NCI-H146 treated with DMSO at 0.1 percent for 48 hours (cell line): ENCODE results near the gene USP10.
A peak's percentile ranks its signal among the peaks of the same experiment; 100 is the strongest.

Experiments used
- DNase-seq: peaks from one replicate; lab custom pipeline; 2025; ENCODE audit not compliant: unreplicated experiment; lab: John Stamatoyannopoulos, UW

Gene USP10

DNA sequence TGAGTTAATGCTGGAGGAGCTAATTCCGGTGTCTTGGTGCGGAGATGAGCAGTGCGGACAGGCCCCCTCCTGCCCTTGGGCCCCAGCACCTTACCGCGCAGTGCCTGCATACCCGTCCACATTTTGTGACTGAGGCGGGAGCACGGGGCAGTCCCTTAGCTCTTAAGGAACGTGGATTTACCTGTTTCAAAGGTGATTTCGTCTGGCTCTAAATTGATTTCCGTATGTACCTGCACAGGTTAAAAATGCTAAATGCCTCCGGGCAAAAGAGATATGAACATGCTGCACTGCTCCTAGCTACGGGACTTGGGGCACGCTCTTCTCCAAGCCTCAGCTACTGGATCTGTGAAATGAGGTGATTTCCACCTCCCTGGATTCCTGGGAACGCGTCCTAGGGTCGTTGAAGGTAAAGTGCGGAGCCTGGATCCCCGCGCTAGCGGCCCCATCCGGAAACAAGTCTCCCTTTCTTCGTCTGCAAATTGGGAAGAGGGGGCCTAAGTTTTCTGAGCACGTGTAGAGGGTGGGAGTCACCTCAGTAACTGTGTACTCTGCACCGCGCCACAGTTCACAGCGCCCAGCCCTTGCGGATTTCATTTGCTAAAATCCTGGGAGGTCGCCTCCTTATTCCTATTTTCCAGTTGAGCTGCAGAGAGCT lies 119.3 kb downstream of the USP10 start:
- DNase-seq, result no peak

DNA sequence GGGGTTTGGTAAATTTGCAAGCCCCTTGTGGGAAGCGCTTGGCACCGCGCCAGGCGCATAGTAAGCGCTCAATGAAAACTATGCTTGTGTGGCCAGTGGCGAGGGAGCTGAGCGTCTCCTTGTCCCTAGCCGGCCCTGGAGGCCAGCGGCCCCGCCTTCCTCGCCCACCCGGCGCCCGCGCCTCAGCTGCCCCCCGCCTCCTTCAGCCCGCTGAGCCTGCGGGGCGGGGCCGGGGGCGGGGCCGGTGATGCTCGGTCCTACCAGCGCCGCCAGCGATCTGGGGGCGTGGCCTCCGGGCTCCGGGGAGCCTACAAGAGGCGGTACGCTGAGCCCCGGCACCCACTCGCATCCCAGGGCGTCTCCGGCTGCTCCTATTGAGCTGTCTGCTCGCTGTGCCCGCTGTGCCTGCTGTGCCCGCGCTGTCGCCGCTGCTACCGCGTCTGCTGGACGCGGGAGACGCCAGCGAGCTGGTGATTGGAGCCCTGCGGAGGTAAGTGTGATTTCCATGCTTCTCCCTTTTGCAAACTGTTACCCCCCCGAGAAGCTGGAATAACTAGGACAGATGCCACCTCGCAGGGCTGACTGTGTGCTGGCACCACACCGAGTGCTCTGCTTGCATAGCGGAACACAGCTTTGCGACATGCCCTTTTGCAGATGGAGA lies 120.0 kb downstream of the USP10 start, which contains the start of gene CRISPLD2:
Gene CRISPLD2, plus strand, starts transcription at position 342 of the 661 bp plus-strand sequence. CDS start 18,511 bp downstream, outside the sequence.
- peak; percentile 64 for DNase-seq

DNA sequence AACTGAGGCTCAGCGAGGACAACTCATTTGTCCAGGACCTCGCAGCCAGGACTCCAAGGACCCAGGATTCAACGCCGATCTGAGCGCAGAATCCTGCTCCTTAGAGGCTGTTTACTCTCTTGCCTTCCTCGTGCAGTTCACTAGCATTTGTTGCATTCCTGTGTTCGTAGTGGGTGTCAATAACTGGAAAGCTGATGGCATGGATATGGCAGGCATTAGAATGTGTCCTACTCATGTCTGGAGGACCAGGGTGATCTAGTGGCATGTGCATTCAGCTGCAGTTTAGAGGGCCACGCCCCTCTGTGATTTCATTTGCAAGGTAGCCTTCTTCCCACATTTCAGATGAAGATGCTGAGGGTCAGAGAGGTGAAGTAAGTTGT lies 120.5 kb downstream of the USP10 start:
- no peak for DNase-seq

DNA sequence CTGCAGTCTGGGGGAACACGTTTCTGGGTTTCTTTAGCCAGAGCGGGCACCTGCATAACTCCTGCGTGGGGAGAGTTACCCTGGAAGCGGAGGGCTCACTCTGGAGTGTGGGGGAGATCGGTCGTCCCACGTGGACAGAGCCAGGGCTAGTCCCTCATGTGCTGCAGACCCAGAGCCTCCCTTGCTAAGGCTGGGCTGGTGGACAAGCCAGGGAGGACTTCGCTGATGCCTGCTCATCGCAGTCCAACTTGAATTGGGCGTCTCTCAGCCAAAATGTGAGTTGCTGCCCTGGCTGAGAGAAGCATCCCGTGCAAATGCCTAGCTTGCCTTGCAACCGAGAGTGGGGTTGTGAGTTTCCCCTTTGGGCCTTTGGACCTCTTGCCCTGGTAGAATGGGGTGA lies 121.0 kb downstream of the USP10 start:
- DNase-seq, result no peak

DNA sequence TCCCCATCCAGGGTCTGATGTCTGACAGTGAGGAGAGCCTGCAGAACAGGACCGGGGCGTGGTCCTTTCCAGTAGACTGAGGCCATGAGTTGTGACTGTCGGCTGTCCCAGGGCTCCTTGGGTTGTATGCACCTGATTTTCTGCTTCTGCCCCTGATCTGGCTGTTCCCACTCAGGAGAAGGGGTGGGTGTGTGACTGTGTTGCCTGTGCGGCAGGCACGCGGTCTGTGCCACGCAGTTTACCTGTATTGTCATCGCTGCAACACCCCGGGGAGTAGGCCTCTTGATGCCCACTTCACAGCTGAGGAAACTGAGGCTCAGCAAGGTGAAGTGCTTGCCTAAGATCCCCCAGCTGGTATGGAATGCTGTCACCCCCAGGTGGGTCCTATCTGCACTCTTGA lies 121.4 kb downstream of the USP10 start:
- DNase-seq, result no peak

DNA sequence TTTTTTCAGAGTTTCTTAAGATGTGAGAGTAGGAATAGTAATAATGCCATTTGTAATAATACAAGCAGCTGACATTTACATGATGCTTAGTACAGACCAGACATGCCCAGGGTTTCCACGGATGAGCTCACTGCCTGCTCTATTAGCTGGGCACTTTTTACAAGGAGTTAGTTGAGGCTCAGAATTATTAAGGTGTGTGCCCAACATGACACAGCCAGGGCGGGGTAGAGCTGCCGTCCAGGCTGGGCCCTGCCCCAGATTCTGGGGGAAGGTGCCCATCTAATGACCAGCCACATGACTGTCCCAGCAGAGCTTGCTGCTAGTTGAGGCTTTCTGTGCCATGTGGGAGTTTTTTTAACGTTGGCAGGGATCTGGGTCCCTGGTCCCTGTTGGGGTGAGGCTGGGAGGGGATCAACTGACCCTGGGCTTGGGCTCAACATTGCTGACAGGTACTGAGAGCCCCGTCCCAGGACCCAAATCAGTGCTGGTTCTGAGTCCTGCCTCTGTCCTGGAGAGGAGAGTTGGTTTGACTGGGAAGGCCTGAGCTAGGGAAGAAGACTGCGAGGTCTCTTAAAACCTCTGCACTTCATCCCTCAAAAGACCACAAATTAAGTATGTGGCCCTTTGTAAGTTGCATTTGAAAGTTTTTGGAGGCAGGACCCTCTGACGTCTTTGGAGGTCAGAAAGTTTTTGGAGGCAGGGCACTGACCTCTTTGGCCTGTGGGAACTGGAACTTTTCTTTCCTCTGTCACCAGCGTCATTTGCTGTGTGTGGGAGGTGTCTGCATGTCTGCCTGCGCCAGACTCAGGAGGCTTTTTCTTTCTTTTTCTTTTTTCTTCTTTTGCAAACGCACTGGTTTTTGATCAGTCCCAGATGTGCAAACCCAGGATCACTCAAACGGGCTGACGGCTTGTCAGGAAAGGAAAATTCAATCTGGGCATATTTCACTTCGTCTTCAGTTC lies 122.2 kb downstream of the USP10 start:
- no peak for DNase-seq

DNA sequence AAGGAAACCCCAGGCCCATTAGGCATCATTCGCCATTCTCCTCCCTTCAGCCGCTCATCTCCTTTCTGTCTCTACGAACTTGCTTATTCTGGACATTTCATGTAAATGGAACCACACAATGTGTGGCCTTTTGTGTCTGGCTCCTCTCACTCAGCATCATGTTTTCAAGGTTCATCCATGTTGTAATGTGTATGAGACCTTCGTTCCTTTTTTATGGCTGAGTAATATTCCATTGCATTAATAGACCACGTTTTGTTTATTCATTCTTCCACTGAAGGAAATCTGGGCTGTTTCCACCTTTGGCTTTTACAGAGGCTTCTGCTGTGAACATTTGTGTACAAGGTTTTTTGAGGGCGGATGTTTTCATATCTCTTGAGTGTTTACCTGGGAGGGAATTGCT lies 123.2 kb downstream of the USP10 start:
- no peak for DNase-seq

DNA sequence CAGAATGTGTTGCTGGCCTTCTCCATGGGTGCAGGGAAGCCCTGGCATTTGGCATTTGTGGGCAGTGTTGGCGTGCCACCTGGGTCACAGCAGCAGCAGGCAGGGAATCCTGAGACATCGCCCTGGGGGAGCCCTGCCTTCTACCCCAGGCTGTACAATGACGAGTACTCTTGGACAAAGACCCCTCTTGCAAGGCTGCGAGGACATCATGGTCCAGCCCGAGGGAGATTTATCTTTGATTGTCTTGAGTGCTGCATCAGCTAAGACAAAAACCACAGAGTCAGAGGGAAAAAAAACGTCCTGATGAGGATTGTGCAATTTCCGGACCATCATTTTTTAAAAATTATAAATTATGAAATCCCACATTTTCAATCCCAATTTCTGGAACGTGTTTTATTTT lies 123.7 kb downstream of the USP10 start:
- no peak for DNase-seq

DNA sequence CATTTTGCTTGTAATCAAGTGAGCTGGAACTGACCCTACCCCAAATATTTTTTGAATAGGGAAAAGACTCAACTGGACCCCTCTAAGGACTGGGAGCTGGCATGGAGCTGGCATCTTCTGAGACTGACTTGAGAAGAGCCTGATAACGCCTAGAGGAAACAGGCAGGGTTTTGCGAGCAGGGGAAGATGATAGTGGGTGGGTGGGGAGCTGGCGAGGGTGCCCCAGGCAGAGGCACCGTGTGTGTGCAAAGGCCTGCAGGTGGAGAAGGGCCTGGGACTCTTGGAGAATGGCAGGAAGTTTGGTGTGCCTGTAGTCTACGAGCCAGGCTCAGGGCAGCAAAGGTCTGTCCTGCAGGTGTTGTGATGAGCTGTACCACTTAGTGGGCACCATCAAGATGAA lies 124.1 kb downstream of the USP10 start:
- DNase-seq, result no peak

DNA sequence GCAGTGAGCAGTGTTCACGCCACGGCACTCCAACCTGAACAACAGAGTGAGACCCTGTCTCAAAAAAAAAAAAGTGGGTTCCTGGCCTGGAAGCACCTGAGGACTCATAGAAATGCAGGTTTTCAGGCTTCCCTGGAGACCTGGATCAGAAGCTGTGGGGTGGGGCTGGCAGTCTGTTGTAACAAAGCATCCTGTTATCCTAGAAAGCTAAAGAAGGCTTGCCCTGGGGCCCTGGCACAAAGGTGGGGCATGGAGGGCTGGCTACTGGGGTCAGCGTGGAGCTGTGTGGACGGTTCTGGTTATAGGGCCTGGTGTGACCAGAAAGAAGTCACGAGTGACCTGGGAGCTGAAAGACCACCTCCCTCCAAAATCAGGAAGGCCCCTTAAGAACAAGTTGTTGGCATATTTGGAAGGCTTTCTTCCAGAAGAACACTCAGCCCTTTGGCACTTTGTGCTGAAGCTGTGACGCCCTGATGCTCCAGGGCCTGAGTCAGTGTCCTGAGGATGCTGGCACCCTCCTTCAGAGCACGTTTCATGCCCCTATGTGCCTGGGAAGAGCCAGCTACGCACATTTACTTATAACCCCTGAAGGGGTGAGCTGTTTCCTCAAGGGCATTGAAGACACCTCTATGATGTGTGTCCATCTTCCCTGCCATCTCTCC lies 126.2 kb downstream of the USP10 start:
- no peak for DNase-seq

DNA sequence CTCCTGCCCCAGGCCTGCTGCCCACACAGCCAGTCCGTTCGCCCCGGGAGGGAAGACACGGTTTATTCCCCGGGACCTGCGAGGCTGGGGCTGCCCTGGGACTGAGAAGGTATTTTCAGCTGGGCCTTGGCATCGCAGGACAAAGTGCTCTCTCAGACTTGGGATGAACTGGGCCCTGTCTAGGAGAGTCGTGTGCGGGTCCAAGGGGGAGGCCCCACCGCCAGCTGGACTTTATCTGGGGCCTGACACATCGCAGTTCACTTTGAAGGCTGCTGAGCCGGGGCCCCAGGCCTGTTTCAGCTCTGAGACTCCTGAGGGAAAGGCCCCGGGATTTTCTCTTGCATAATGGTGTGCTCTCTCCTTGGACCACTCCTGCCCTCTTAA lies 126.8 kb downstream of the USP10 start:
- no peak for DNase-seq

DNA sequence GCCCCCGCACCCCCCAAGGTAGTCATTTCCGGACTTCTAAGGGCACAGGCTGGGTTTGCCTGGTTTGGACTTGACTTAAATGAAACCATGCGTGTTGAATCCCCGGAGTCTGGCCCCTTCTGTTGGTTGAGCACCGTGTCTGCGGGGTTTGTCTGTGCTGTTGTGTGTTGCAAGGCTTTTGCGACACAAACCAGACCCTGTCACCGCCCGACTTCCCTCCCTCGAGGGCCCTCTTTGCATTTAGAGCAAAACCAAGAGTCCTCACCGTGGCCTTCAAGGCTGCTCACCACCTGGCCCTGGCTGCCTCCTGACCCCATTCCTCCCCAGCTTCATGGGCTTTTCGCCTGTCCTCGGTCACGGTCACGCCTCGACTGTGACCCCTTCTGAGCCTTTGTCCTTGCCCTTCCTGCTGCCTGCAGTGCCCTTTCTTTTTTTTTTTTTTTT lies 127.4 kb downstream of the USP10 start:
- no peak for DNase-seq

DNA sequence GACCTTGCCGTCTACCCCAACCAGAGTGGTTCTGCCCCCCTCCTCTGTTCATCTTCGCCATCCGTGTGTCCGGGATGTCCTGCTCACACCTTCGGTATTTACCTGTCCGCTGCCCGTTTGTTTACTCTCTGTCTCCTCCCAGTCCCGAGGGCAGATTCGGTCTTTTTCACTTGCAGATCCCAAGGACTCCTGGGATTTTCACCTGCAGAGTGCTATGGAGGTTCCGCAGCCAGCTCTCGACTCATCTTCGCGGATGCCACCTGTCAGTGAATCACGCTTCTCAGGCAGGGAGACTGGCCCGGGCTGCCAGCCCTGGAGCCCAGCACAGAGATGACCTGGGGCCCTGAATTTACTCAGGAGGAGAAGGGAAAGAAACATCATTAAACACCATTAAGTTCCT lies 128.1 kb downstream of the USP10 start:
- DNase-seq, result no peak

DNA sequence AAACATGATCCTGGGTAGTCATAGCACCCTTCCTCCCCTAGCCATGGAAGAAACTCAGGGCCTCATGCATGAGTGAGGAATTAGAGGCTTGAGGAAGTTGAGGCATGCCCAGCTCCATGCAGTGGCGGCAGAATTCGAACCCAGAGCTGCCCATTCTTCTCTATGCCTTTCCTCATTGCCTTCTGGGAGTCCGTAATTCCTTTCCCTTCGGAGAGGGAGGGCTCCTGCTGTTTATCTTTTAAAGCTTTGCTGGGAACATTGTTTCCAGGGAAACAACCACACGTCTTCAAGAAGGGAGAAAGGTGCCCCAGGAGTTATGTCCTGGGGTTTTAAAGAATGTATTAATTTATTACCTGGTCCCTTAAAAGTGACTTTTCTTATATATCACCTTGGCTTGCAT lies 128.5 kb downstream of the USP10 start:
- no peak for DNase-seq
